ENCODE results near the gene ENO2.

The ENO2 gene

GRCh38 chr12:6967651-6968100 lies 53.3 kb downstream of the ENO2 start:
- TF ChIP-seq CTCF (conservative IDR thresholded peaks at IDR 0.05; ENCODE audit: low read depth, low read length) = no peak
- no peak for DNase-seq (ENCODE audit: low read depth)
- no peak overlapping the region for H3K4me3 ChIP-seq (ENCODE audit: low read depth, low read length)

GRCh38 chr12:6968426-6968825 lies 54.0 kb downstream of the ENO2 start:
- no peak for TF ChIP-seq CTCF (conservative IDR thresholded peaks at IDR 0.05; ENCODE audit: low read depth, low read length)
- DNase-seq (ENCODE audit: low read depth) = no peak
- no peak overlapping the region for H3K4me3 ChIP-seq (ENCODE audit: low read depth, low read length)

- DNase-seq (ENCODE audit: low read depth) = peak; percentile 14
- no peak for TF ChIP-seq CTCF (conservative IDR thresholded peaks at IDR 0.05; ENCODE audit: low read depth, low read length)
- peak overlapping the region; percentile 81 for H3K4me3 ChIP-seq (ENCODE audit: low read depth, low read length)
Observed at GRCh38 chr12:6970096-6970527, 55.7 kb downstream of the ENO2 start.

Measured in choroid plexus epithelial cell (primary cell).